H1 (cell line): ENCODE data around the gene NPTX1. TPM values are rescaled to one million over a fixed set of nuclear protein-coding genes. Genes with fewer than 3 reads are reported as not detected.

ENCODE experiments used
- CTCF ChIA-PET: fragments of 300-600 bp; sonication (Branson Sonifier 250); formaldehyde crosslinking; loops from one replicate; lab custom pipeline; 2021; ENCODE audit not compliant: partially characterized antibody; lab: Charles Lee
- POLR2A ChIA-PET: fragments of 300-600 bp; sonication (Branson Sonifier 250); formaldehyde crosslinking; loops from one replicate; lab custom pipeline; 2021; ENCODE audit warnings: inconsistent platforms; ENCODE audit not compliant: partially characterized antibody; lab: Charles Lee
- DNase-seq, 2 experiments: peaks; one replicate each; pipeline versions ENCODE4 v3.0.0 to v3.0.0-alpha.2; 2010 to 2022; ENCODE audit warnings: low spot score in 2 of 2, low read depth in 1 of 2, mixed read lengths in 1 of 2
- FAIRE-seq: peaks from 2 replicates; lab custom pipeline; 2011; peaks lifted over from hg19 to GRCh38; lab: Jason Lieb, UNC
- H2AFZ ChIP-seq: 2 replicates; pipeline ENCODE4 v1.8.1; 2012; ENCODE audit warnings: low read length, inconsistent platforms
- H2AK5ac ChIP-seq: 2 replicates; pipeline ENCODE4 v1.6.1; 2013; ENCODE audit warnings: low read depth, low read length
- H2BK120ac ChIP-seq: replicated peaks from 2 replicates; pipeline ENCODE3; 2013; ENCODE audit warnings: low read depth, low read length, inconsistent platforms
- H2BK12ac ChIP-seq: 2 replicates; pipeline ENCODE4 v1.6.1; 2013; ENCODE audit warnings: low read depth, low read length
- H2BK15ac ChIP-seq: 2 replicates; pipeline ENCODE4 v1.6.1; 2013; ENCODE audit warnings: low read length
- H2BK20ac ChIP-seq: 2 replicates; pipeline ENCODE4 v1.6.1; 2013; ENCODE audit warnings: low read length
- H2BK5ac ChIP-seq: 2 replicates; pipeline ENCODE4 v1.6.1; 2013; ENCODE audit warnings: low read depth, low read length
- H3K14ac ChIP-seq: 2 replicates; pipeline ENCODE4 v1.6.1; 2013; ENCODE audit warnings: inconsistent platforms; ENCODE audit not compliant: insufficient read length
- H3K18ac ChIP-seq: 2 replicates; pipeline ENCODE4 v1.6.1; 2013; ENCODE audit warnings: low read length; ENCODE audit errors: extremely low read depth
- H3K23ac ChIP-seq: 2 replicates; pipeline ENCODE4 v1.6.1; 2013; ENCODE audit warnings: inconsistent platforms; ENCODE audit not compliant: insufficient read length
- H3K23me2 ChIP-seq: 2 replicates; pipeline ENCODE4 v1.6.1; 2013; ENCODE audit warnings: low read depth, low read length
- H3K27ac ChIP-seq: 2 replicates; pipeline ENCODE4 v1.6.1; 2011; ENCODE audit warnings: low read depth, low read length, inconsistent platforms
- H3K27me3 ChIP-seq, 4 experiments: replicated peaks in 1 of 4; 1 replicate in 1 of 4; 2 replicates in 3 of 4; pipeline versions ENCODE4 v1.6.1 to v1.8.1; 2011 to 2013; ENCODE audit warnings: low read length in 3 of 4, mild to moderate bottlenecking in 3 of 4, inconsistent platforms in 2 of 4, mixed read lengths in 2 of 4, moderate library complexity in 1 of 4; ENCODE audit not compliant: control insufficient read depth in 3 of 4, insufficient read depth in 3 of 4; ENCODE audit errors: extremely low read depth in 1 of 4
- H3K36me3 ChIP-seq, 4 experiments: 2 replicates each; pipeline versions ENCODE4 v1.6.1 to v1.8.1; 2011 to 2013; ENCODE audit warnings: mild to moderate bottlenecking in 4 of 4, low read length in 3 of 4, moderate library complexity in 2 of 4, control low read depth in 1 of 4, inconsistent platforms in 1 of 4; ENCODE audit not compliant: insufficient read depth in 4 of 4, control insufficient read depth in 2 of 4
- H3K4ac ChIP-seq: replicated peaks from 2 replicates; pipeline ENCODE3; 2013; ENCODE audit warnings: low read length, low read depth, mixed read lengths, inconsistent platforms; ENCODE audit not compliant: insufficient read length
- H3K4me1 ChIP-seq, 4 experiments: replicated peaks in 1 of 4; 1 replicate in 1 of 4; 2 replicates in 3 of 4; pipeline versions ENCODE4 v1.6.1 to v1.8.1; 2011 to 2013; ENCODE audit warnings: low read length in 3 of 4, inconsistent platforms in 2 of 4, mixed read lengths in 1 of 4; ENCODE audit not compliant: insufficient read depth in 4 of 4, control insufficient read depth in 3 of 4
- H3K4me2 ChIP-seq, 2 experiments: 2 replicates each; pipeline versions ENCODE4 v1.6.1 to v1.8.1; 2011 to 2013; ENCODE audit warnings: low read depth in 2 of 2, low read length in 2 of 2, control low read depth in 1 of 2, inconsistent platforms in 1 of 2, mild to moderate bottlenecking in 1 of 2; ENCODE audit not compliant: insufficient read depth in 1 of 2
- H3K4me3 ChIP-seq, 4 experiments: fragments of 200-600, 300-600 bp in 1 of 4; sonication (generic), shearing (Covaris generic), sonication (Bioruptor Twin) in 1 of 4; 2 replicates each; pipeline versions ENCODE4 v1.5.1 to v1.8.1; 2011 to 2016; ENCODE audit warnings: low read length in 4 of 4, low read depth in 3 of 4, control low read depth in 2 of 4, inconsistent platforms in 2 of 4, mild to moderate bottlenecking in 2 of 4, mixed read lengths in 1 of 4, moderate library complexity in 1 of 4; ENCODE audit not compliant: insufficient read depth in 2 of 4; ENCODE audit errors: extremely low read depth in 1 of 4
- H3K56ac ChIP-seq: replicated peaks from 2 replicates; pipeline ENCODE3; 2013; ENCODE audit warnings: low read depth, mild to moderate bottlenecking, mixed read lengths, low read length, inconsistent platforms; ENCODE audit not compliant: insufficient read length
- H3K79me1 ChIP-seq: 2 replicates; pipeline ENCODE4 v1.6.1; 2013; ENCODE audit warnings: low read depth, low read length, control low read depth
- H3K79me2 ChIP-seq, 2 experiments: 2 replicates each; pipeline versions ENCODE4 v1.6.1 to v1.8.1; 2012 to 2013; ENCODE audit warnings: low read length in 2 of 2, mild to moderate bottlenecking in 2 of 2, inconsistent platforms in 1 of 2; ENCODE audit not compliant: insufficient read depth in 2 of 2, control insufficient read depth in 1 of 2
- H3K9ac ChIP-seq, 4 experiments: replicated peaks in 1 of 4; 1 replicate in 1 of 4; 2 replicates in 3 of 4; pipeline versions ENCODE4 v1.6.1 to v1.8.1; 2011 to 2013; ENCODE audit warnings: low read depth in 3 of 4, low read length in 3 of 4, control low read depth in 2 of 4, mild to moderate bottlenecking in 2 of 4, moderate library complexity in 2 of 4, inconsistent platforms in 1 of 4; ENCODE audit errors: extremely low read depth in 1 of 4
- H3K9me3 ChIP-seq, 2 experiments: 2 replicates each; pipeline versions ENCODE4 v1.6.1 to v1.8.1; 2012 to 2013; ENCODE audit warnings: mild to moderate bottlenecking in 2 of 2, moderate library complexity in 2 of 2, control low read depth in 1 of 2, inconsistent platforms in 1 of 2, low read depth in 1 of 2, low read length in 1 of 2, mixed read lengths in 1 of 2; ENCODE audit not compliant: insufficient read depth in 2 of 2
- H4K20me1 ChIP-seq, 2 experiments: replicated peaks in 1 of 2; 2 replicates each; pipeline versions ENCODE3 to v1.8.1; 2011 to 2013; ENCODE audit warnings: inconsistent platforms in 2 of 2, low read length in 2 of 2, mild to moderate bottlenecking in 1 of 2; ENCODE audit not compliant: insufficient read depth in 2 of 2, control insufficient read depth in 1 of 2
- H4K5ac ChIP-seq: 2 replicates; pipeline ENCODE4 v1.6.1; 2013; ENCODE audit warnings: low read length, low read depth, mixed read lengths, inconsistent platforms; ENCODE audit not compliant: insufficient read length
- H4K8ac ChIP-seq: 2 replicates; pipeline ENCODE4 v1.8.0; 2013; ENCODE audit warnings: mild to moderate bottlenecking, moderate library complexity, low read length, inconsistent platforms; ENCODE audit not compliant: insufficient read depth; ENCODE audit errors: extremely low read depth
- H4K91ac ChIP-seq: replicated peaks from 2 replicates; pipeline ENCODE3; 2013; ENCODE audit warnings: low read length, mixed read lengths, inconsistent platforms; ENCODE audit not compliant: insufficient read length
- HDAC2 ChIP-seq, 2 experiments: fragments of 300-600 bp in 1 of 2; sonication (generic) in 1 of 2; IDR thresholded peaks; 2 replicates each; pipeline ENCODE4 v1.6.1; 2011 to 2012; ENCODE audit warnings: low read depth in 2 of 2, low read length in 2 of 2, mild to moderate bottlenecking in 2 of 2, moderate library complexity in 2 of 2, borderline replicate concordance in 1 of 2, inconsistent platforms in 1 of 2
- KDM5A ChIP-seq: fragments of 200-600 bp; IDR thresholded peaks from 2 replicates; pipeline ENCODE4 v1.7.1; 2012; ENCODE audit warnings: mild to moderate bottlenecking, low read length, inconsistent platforms, mixed read lengths
- MAFK ChIP-seq: IDR thresholded peaks from 2 replicates; pipeline ENCODE4 v1.6.1; 2012; ENCODE audit warnings: low read depth, mild to moderate bottlenecking, improper control_type of control experiment, low read length
- POU5F1 ChIP-seq: IDR thresholded peaks from 2 replicates; pipeline ENCODE4 v1.6.1; 2011; ENCODE audit warnings: low read depth, mild to moderate bottlenecking, low read length, moderate library complexity
- SP2 ChIP-seq: IDR thresholded peaks from 2 replicates; pipeline ENCODE4 v1.6.1; 2012; ENCODE audit warnings: mild to moderate bottlenecking, low read length, inconsistent platforms
- TEAD4 ChIP-seq: IDR thresholded peaks from 2 replicates; pipeline ENCODE4 v1.6.1; 2012; ENCODE audit warnings: low read depth, low read length, inconsistent platforms, mixed read lengths
- WGBS, 2 experiments: shearing (Covaris generic) in 1 of 2; methylation state at CpG; one replicate each; pipeline versions ENCODE4 v1.1.6 to v1.1.7; 2013 to 2015; ENCODE audit warnings: low lambda C conversion rate in 2 of 2, mixed read lengths in 2 of 2, inconsistent platforms in 1 of 2, low coverage in 1 of 2, missing lambda C conversion rate in 1 of 2; ENCODE audit not compliant: insufficient replicate concordance in 2 of 2, insufficient coverage in 1 of 2, insufficient read length in 1 of 2; ENCODE audit errors: extremely low coverage in 1 of 2, missing lambda C conversion rate in 1 of 2; 5-methylcytosine and 5-hydroxymethylcytosine counted together
- polyA plus RNA-seq, 7 experiments: library from polyadenylated mRNA; depleted of rRNA in 3 of 7; stranded (reverse) in 5 of 7; unstranded in 2 of 7; fragments of >200 nt in 5 of 7; fragments of 200-250 nt in 2 of 7; gene quantifications; 1 replicate in 5 of 7; 2 replicates in 1 of 7; 4 replicates in 1 of 7; pipeline versions ENCODE4 v1.2.1 to v1.2.3, GENCODE V29; 2011 to 2013; ENCODE audit warnings: missing spikeins in 2 of 7, mixed read lengths in 2 of 7
- total RNA-seq: library from RNA; stranded (reverse); fragmentation: NEBNext Ultra II Directional; extraction: Animal tissue kit (Norgen Biotek cat#: 25700); gene quantifications from 2 replicates; pipeline ENCODE4 v1.2.1, GENCODE V29; 2021
- TF ChIP-seq, protein P1 (sequence below): IDR thresholded peaks from 2 replicates; pipeline ENCODE4 v1.6.1; 2012; ENCODE audit warnings: low read length, inconsistent platforms

NPTX1 gene
- total and polyA plus RNA-seq, 2 of the 8 experiments (the other 6 are each of a cell fraction or from before 2014, with no cell fraction given): 12.0 to 17.9 TPM

DNA sequence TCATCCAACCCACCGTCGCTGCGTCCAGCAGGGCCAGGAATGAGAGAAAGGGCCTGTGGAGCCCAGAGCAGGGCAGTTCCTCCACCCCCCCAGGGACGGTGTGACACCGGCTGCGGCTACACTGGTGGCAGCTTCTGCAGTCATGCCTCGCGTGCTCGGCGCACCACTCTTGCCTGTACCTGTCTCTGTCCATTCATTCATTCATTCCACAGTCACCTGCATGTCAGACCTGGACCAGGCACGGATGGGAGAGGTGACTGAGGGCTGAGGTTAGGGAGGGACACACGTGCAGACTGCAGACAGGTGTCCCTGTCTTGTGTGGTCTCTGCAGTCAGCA, 34.1 kb downstream of the NPTX1 start:
- H2AFZ ChIP-seq: no peak overlapping the region
- no peak overlapping the region; the same call in 1 of the 2 replicates for H2BK12ac ChIP-seq
- peaks cover 0 to 7% (median 0%) of the 10 kb centered on the region in 4 experiments; a peak in 3 of 7 replicates for H3K27me3 ChIP-seq
- H3K4ac ChIP-seq: no peak overlapping the region
- H2BK20ac ChIP-seq: no peak overlapping the region
- no peak overlapping the region for H4K91ac ChIP-seq
- CTCF ChIA-PET: interaction anchor here (1.2 to 3.9 kb wide), 2 partner anchors 9 to 15 kb away, joined by 3 to 21 read pairs; no protein-coding TSS in a partner anchor
- no peak overlapping the region for H2BK15ac ChIP-seq
- H3K79me2 ChIP-seq: no peaks in the 10 kb centered on the region
- no peak overlapping the region for H3K4me3 ChIP-seq
- no peak overlapping the region for H3K27ac ChIP-seq
- H4K8ac ChIP-seq: no peak overlapping the region
- H4K20me1 ChIP-seq: peaks cover 0 to 2% of the 10 kb centered on the region in 2 experiments
- no peak for DNase-seq
- no peaks in the 10 kb centered on the region for H3K36me3 ChIP-seq
- peaks cover 3 to 11% (median 8%) of the 10 kb centered on the region in 4 experiments; a peak in 6 of 7 replicates for H3K4me1 ChIP-seq
- TF ChIP-seq POU5F1 (no peak), SP2 (no peak), TEAD4 (no peak), HDAC2 (IDR thresholded peaks at IDR 0.05; ENCODE audit: borderline replicate concordance in 1 of 2, low read depth in 2 of 2, low read length in 2 of 2) (no peak), MAFK (no peak), KDM5A (no peak)
- TF ChIP-seq, protein P1, sequence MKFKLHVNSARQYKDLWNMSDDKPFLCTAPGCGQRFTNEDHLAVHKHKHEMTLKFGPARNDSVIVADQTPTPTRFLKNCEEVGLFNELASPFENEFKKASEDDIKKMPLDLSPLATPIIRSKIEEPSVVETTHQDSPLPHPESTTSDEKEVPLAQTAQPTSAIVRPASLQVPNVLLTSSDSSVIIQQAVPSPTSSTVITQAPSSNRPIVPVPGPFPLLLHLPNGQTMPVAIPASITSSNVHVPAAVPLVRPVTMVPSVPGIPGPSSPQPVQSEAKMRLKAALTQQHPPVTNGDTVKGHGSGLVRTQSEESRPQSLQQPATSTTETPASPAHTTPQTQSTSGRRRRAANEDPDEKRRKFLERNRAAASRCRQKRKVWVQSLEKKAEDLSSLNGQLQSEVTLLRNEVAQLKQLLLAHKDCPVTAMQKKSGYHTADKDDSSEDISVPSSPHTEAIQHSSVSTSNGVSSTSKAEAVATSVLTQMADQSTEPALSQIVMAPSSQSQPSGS: no peak
- TF ChIP-seq, all 59 proteins: peak for 0
- H2BK120ac ChIP-seq: no peak overlapping the region
- H3K79me1 ChIP-seq: no peaks in the 10 kb centered on the region
- H2BK5ac ChIP-seq: no peak overlapping the region
- no peak overlapping the region for H3K23ac ChIP-seq
- H3K9ac ChIP-seq: no peak overlapping the region
- H3K56ac ChIP-seq: no peak overlapping the region
- no peak overlapping the region for H4K5ac ChIP-seq
- H3K14ac ChIP-seq: no peak overlapping the region
- no peak overlapping the region for H2AK5ac ChIP-seq
- POLR2A ChIA-PET: interaction anchor here (0.9 to 5.8 kb wide), 2 partner anchors 11 to 37 kb away, joined by 3 to 35 read pairs; no protein-coding TSS in a partner anchor
- H3K4me2 ChIP-seq: no peak overlapping the region
- WGBS, 2 experiments: 87% methylated on average over 12 of the region's 12 CpGs; no CpG with 5 or more reads in 1 of the 2 experiments
- no peak for FAIRE-seq
- H3K23me2 ChIP-seq: no peaks in the 10 kb centered on the region
- H3K18ac ChIP-seq: no peak overlapping the region
- no peaks in the 10 kb centered on the region for H3K9me3 ChIP-seq
